Fibroblast of lung (primary cell): ENCODE results near the gene ISG20. TPM values are rescaled to one million over a fixed set of nuclear protein-coding genes. Genes with fewer than 3 reads are reported as not detected.

ENCODE experiments used
- DNase-seq, 2 donors: peaks; one replicate each; pipeline versions ENCODE4 v3.0.0 to v3.0.0-alpha.2; 2010; ENCODE audit warnings: low read depth in 2 of 2
- H2AFZ ChIP-seq: 2 replicates; pipeline ENCODE4 v1.5.1; 2012; ENCODE audit warnings: low read length, control low read depth, inconsistent platforms
- H3K27ac ChIP-seq: 2 replicates; pipeline ENCODE4 v1.5.1; 2011; ENCODE audit warnings: low read length, control low read depth; ENCODE audit not compliant: insufficient read depth
- H3K27me3 ChIP-seq: 2 replicates; pipeline ENCODE4 v1.5.1; 2011; ENCODE audit warnings: mild to moderate bottlenecking, low read length; ENCODE audit not compliant: control insufficient read depth, insufficient read depth
- H3K36me3 ChIP-seq: 2 replicates; pipeline ENCODE4 v1.5.1; 2011; ENCODE audit warnings: low read length; ENCODE audit not compliant: control insufficient read depth, insufficient read depth
- H3K4me1 ChIP-seq: 2 replicates; pipeline ENCODE4 v1.5.1; 2011; ENCODE audit warnings: low read length; ENCODE audit not compliant: control insufficient read depth, insufficient read depth; ENCODE audit errors: extremely low read depth
- H3K4me2 ChIP-seq: 2 replicates; pipeline ENCODE4 v1.5.1; 2011; ENCODE audit warnings: low read length, control low read depth; ENCODE audit not compliant: insufficient read depth; ENCODE audit errors: extremely low read depth
- H3K4me3 ChIP-seq, 4 experiments: fragments of 200-600 bp in 1 of 4; sonication (generic) in 1 of 4; replicated peaks in 1 of 4; 2 replicates each; pipeline ENCODE4 v1.5.1; 2011 to 2016; ENCODE audit warnings: low read length in 4 of 4, low read depth in 3 of 4, mild to moderate bottlenecking in 3 of 4, control low read depth in 2 of 4, inconsistent platforms in 1 of 4, mixed read lengths in 1 of 4; ENCODE audit not compliant: insufficient read depth in 1 of 4; ENCODE audit errors: control extremely low read depth in 1 of 4
- H3K79me2 ChIP-seq: 2 replicates; pipeline ENCODE4 v1.5.1; 2012; ENCODE audit warnings: mild to moderate bottlenecking, low read length, inconsistent platforms; ENCODE audit not compliant: control insufficient read depth, insufficient read depth
- H3K9ac ChIP-seq: 2 replicates; pipeline ENCODE4 v1.5.1; 2011; ENCODE audit warnings: mild to moderate bottlenecking, low read length, control low read depth; ENCODE audit not compliant: insufficient read depth
- H3K9me3 ChIP-seq: 2 replicates; pipeline ENCODE4 v1.5.1; 2012; ENCODE audit warnings: low read depth, low read length; ENCODE audit not compliant: control insufficient read depth, insufficient read depth
- H4K20me1 ChIP-seq: 2 replicates; pipeline ENCODE4 v1.5.1; 2011; ENCODE audit warnings: low read length; ENCODE audit not compliant: control insufficient read depth, insufficient read depth; ENCODE audit errors: extremely low read depth
- CTCF ChIP-seq, 2 donors: IDR thresholded peaks in 1 of 2; conservative IDR thresholded peaks in 1 of 2; 1 replicate in 1 of 2; 2 replicates in 1 of 2; pipeline ENCODE4 v1.5.1; 2011 to 2012; ENCODE audit warnings: low read length in 2 of 2, control low read depth in 1 of 2, inconsistent platforms in 1 of 2, low read depth in 1 of 2, mild to moderate bottlenecking in 1 of 2
- EZH2 ChIP-seq: IDR thresholded peaks from 2 replicates; pipeline ENCODE4 v1.5.1; 2012; ENCODE audit warnings: low read length, control low read depth, mild to moderate bottlenecking; ENCODE audit errors: missing control alignments
- polyA plus RNA-seq, 2 donors: library from polyadenylated mRNA; depleted of rRNA in 1 of 2; stranded (reverse) in 1 of 2; unstranded in 1 of 2; fragments of >200 nt; gene quantifications; 2 replicates each; pipeline ENCODE4 v1.2.1, GENCODE V29; 2011 to 2012; ENCODE audit warnings: missing spikeins in 1 of 2
- total RNA-seq: library from RNA; depleted of rRNA; stranded (reverse); fragments of >200 nt; gene quantifications from 2 replicates; pipeline ENCODE4 v1.2.1, GENCODE V29; 2014

Gene ISG20
- total and polyA plus RNA-seq, 2 donors (not counting 1 experiment from before 2014, with no cell fraction given): 2.2 to 3.0 TPM

GRCh38 chr15:88703533-88703932 is 64.7 kb downstream of the ISG20 start:
- DNase-seq: no peak
- no peak for TF ChIP-seq EZH2
- no peak for TF ChIP-seq CTCF (conservative IDR thresholded peaks at IDR 0.05 in 1 of 2, IDR thresholded peaks at IDR 0.05 in 1 of 2; ENCODE audit: low read depth in 1 of 2, low read length in 2 of 2)
- no peaks in the 10 kb centered on the region for H3K9me3 ChIP-seq
- H3K4me3 ChIP-seq: no peak overlapping the region
- peaks cover 9% of the 10 kb centered on the region for H3K4me1 ChIP-seq
- H3K27ac ChIP-seq: no peak overlapping the region
- no peak overlapping the region for H2AFZ ChIP-seq
- H3K4me2 ChIP-seq: no peak overlapping the region
- no peaks in the 10 kb centered on the region for H3K36me3 ChIP-seq
- H4K20me1 ChIP-seq: no peaks in the 10 kb centered on the region
- peaks cover 6% of the 10 kb centered on the region for H3K27me3 ChIP-seq
- H3K9ac ChIP-seq: no peak overlapping the region
- no peaks in the 10 kb centered on the region for H3K79me2 ChIP-seq

GRCh38 chr15:88704791-88705768 is 66.3 kb downstream of the ISG20 start:
- H3K9me3 ChIP-seq: no peaks in the 10 kb centered on the region
- peak overlapping the region; percentile 58 for H2AFZ ChIP-seq
- DNase-seq: peak; percentile 55 to 58
- peak overlapping the region; percentile 70 for H3K4me2 ChIP-seq
- H3K36me3 ChIP-seq: no peaks in the 10 kb centered on the region
- no peaks in the 10 kb centered on the region for H4K20me1 ChIP-seq
- TF ChIP-seq EZH2 (no peak), CTCF (conservative IDR thresholded peaks at IDR 0.05 in 1 of 2, IDR thresholded peaks at IDR 0.05 in 1 of 2; ENCODE audit: low read depth in 1 of 2, low read length in 2 of 2) (no peak)
- peak overlapping the region; percentile 55 for H3K9ac ChIP-seq
- H3K27me3 ChIP-seq: no peaks in the 10 kb centered on the region
- H3K79me2 ChIP-seq: no peaks in the 10 kb centered on the region
- peaks cover 12% of the 10 kb centered on the region for H3K4me1 ChIP-seq
- no peak overlapping the region for H3K27ac ChIP-seq
- peak overlapping the region; percentile 35 to 55 (median 42) for H3K4me3 ChIP-seq

- Histone ChIP-seq H3K27ac (no peak overlapping the region), H3K4me3 (peak overlapping the region in 3 of 4 experiments; percentile 24 to 55 (median 48)), H4K20me1 (no peaks in the 10 kb centered on the region), H3K9me3 (no peaks in the 10 kb centered on the region), H3K9ac (peak overlapping the region; percentile 55), H2AFZ (peak overlapping the region; percentile 58), H3K4me1 (peaks cover 12% of the 10 kb centered on the region), H3K4me2 (peak overlapping the region; percentile 32), H3K27me3 (no peaks in the 10 kb centered on the region), H3K36me3 (no peaks in the 10 kb centered on the region), H3K79me2 (no peaks in the 10 kb centered on the region)
- DNase-seq: no peak
- TF ChIP-seq CTCF (conservative IDR thresholded peaks at IDR 0.05 in 1 of 2, IDR thresholded peaks at IDR 0.05 in 1 of 2; ENCODE audit: low read depth in 1 of 2, low read length in 2 of 2): no peak
- peak; percentile 36 for TF ChIP-seq EZH2
Observed at GRCh38 chr15:88705769-88706165, 67.0 kb downstream of the ISG20 start.
